Measurements from ENCODE around the gene DZANK1. TPM values are rescaled to one million over a fixed set of nuclear protein-coding genes. Genes with fewer than 3 reads are reported as not detected.
"Not testable (repeated sequence)": the region's sequence is repeated elsewhere in the genome, so short reads cannot be mapped to it uniquely, and the experiment has no call there.

Gene DZANK1
- total RNA-seq, 1 donor from 2014 or later, result 7.1 TPM

DNA sequence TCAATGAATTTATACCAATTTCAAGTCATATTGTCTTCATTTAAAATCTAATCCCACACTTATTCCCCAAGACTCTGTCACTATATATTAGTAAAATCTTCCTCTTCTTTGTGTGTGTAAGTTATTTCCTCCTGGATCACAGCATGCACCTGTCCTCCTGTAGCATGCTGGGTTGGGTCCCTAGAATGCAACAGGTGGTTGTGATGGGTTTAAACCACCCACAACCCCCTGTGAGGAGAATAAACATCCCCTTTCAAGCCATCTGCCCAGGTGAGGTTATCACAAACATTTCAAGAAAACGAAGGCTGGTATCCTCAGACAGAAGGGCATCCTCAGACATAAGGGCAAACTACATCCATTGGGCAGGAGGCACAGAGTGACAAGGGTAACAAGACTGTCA lies 26.4 kb downstream of the DZANK1 start:
- no peak for DNase-seq (ENCODE audit: low spot score)

DNA sequence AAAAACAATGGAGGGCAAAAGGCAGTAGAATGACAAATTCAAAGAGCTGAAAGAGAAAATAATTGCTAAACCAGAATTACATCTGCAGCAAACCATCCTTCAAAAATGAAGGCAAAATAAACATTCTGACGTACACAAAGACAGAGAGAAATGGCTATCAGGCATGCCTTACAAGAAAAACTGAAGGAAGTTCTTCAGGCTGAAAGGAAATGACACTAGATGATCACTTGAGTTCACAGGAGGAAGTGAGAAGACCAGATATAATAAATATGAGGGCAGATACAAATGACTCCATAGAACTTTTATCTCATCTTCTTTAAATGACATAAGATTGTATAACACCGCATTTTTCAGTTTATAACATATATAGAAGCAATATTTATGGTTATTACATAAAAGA lies 30.0 kb downstream of the DZANK1 start:
- no peak for DNase-seq (ENCODE audit: low spot score)

DNA sequence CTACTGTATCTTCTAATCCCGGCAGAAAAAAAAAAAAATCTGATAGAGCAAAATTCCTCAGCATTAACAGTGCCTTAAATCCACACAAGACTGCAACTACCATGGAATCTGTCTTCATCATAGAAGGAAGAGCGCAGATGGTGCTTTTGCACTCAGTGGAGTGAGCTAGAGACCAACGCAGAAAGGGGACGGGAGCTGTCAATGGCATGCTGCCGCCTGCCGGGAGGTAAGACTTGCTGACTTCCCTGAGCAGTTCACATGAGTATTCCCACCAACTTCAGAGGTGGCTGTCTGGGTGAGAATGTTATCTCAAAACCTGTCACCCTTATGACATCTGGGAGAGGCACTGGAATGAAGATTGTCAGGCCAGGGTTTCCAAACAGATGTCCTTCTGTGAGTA lies 35.6 kb downstream of the DZANK1 start:
- DNase-seq (ENCODE audit: low spot score), result no peak

DNA sequence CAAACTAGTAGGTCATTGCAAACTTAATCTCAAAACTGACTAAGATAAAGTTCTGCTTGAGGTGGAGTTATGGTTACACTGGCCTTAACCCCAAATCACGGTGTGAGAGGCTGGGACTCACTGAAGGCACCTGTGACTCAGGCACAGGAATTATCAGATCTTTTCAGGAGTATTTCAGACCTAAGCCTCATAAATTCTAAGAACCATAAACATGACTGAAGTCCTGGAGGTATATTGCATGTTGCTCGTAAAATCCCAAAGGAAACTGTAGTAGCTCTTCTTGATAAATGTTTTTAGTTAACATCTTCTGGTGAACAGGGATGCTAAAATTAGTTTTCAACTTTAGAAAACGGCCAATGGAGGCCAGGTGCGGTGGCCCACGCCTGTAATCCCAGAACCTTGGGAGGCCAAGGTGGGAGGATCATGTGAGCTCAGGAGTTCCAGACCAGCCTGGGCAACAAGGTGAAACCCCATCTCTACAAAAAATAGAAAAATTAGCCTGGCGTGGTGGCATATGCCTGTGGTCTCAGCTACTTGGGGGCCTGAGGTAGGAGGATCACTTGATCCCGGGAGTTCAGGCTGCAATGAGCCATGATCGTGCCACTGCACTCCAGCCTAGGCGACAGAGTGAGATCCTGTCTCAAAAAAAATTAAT lies 36.5 kb downstream of the DZANK1 start:
- no peak for DNase-seq (ENCODE audit: low spot score)

DNA sequence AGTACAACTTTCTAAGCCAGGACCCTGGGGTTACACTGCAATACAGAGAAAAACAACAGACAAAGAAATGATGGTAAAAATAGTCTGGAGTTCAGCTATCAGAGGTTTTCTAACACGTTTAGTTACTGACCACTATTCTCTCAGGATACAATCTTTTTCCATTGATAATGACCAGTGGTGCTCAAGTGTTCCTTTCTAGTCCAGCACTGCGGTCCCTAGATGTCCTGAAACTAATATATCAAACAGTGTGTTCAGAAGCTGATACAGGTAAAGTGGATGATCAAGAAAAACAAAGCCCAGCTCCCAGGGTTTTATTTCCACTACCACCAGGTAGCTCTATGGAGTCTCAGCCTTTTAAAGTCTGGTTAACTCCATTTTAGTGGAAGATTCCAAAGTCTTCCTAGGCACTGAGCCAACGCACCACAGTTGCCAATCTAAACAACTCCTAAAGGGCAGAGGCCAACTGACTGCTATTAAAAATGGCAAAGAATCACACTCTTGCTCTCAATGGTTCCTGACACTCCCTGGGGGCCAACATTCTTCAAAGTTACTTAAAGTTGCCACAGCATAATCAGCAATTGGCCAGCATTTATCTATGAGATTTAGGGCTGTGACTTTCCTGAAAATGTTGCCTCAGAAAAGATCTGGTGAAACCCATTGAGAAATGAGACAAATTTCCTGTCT lies 38.2 kb downstream of the DZANK1 start:
- DNase-seq (ENCODE audit: low spot score), result no peak

DNA sequence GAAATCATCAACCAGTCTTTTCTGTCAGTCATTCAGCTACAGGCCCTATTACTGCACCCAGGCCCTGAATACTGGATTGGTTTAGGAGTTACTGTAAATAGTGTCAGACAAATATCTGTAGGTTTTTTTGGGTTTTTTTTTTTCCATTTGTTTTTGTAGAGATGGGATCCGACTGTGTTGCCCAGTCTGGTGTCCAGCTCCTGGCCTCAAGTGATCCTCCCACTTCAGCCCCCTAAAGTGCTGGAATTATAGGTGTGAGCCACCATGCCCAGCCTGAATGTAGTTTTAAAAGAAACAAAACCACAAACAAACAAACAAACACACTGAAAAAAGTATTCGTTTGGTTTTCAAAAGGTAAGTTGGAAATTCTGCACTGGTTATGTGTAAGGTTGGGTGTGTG lies 39.6 kb downstream of the DZANK1 start:
- DNase-seq (ENCODE audit: low spot score), result no peak

DNA sequence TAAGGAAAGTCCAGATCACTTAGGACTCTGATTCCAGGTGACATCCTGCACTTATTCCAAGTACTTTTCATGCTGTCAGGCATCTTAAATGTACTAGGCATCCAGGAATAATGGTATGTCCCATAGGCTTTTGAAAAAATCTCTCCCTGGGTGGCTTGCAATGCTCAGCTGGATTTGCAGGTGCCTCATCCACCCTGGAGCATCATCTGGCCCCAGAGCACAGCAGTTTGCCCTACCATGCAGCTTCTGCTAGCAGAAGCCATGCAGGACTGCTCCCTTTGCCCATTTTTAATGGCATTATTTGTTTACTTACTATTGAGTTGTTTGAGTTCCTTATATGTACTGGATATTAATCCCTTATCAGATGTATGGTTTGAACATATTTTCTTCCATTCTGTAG lies 45.2 kb downstream of the DZANK1 start:
- no peak for DNase-seq (ENCODE audit: low spot score)

DNA sequence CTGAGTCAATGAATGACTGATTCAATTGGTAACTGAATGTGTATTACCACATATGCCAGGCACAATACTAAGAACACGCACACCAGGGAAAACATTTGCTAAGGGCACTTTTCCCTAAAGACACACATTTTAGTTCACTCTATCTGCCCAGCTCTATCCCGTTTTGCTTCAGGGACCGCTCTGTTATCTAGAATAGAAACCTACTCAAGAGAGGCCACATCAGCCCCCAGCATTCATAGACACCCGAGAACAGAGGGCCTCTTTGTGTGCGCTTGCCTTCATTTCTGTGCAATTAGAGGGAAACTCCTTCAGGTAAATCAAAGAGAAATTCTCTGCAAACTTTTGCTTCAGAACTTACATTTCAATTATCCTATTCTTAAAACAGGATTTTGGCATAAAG lies 50.3 kb downstream of the DZANK1 start:
- no peak for DNase-seq (ENCODE audit: low spot score)

DNA sequence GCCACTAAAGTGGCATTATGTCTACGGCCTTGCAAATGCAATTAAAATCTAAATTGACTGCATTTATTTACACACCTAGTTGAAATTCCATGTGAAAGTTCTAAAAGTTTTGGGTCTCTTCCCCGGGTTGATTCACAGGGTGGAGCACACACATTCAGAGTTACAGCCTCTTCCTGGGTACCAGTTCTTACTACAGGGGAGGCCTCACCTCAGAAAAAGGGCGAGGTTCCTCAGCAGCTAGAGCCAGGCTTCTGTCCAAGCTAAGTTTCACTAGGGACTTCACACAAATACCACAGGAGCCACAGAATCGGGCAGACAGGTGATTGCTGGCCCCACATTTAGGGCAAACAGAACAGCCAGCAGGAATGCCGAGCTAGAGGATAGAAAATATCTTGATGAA lies 52.7 kb downstream of the DZANK1 start:
- no peak for DNase-seq (ENCODE audit: low spot score)

DNA sequence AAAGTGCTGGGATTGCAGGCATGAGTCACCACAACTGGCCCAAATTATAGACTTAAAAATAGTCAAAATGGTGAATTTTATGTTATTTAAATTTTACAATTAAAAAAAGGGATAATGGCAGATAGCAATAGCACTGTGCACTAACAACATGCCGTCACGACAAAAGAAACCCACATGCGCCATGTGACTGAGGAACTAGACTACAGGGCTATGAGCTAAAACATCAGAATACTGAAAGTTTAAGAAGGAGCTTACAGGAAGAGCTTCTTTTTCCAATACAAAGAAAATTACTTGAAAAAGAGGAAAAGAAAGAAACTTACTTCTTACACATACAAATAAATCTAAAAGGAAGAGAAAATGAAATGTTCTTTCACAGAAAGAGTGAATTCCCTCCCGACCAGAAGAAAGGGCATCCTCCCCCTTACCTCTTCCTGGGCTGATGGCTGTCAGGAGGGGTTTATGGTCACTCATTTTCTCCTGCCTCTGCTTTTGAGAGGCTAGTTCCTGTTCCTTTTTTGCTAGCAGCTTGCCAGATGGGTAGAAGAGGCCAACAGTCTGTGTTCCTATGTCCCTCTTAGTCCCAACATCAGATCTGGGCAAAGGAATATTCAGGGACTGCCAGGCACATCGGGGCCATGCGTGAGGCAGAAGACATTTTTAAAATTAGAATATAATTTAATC lies 54.5 kb downstream of the DZANK1 start:
- no peak for DNase-seq (ENCODE audit: low spot score)

DNA sequence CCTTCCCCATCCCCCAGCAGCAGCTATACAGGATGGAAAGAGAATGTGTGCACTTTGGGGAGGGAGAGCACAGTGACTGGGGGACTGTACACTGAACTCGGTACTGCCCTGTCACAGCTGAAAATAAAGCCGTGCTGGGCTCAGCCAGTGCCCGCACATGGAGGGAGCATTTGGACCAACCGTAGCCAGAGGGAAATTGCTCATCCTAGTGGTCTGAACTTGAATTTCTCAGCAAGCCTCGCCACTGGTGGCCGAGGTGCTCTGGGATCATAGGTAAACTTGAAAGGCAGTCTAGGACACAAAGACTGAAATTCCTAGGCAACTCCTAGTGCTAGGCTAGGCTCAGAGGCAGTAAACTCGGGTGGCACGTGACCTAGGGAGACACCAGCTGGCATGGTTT lies 61.0 kb downstream of the DZANK1 start:
- no peak for DNase-seq (ENCODE audit: low spot score)

DNA sequence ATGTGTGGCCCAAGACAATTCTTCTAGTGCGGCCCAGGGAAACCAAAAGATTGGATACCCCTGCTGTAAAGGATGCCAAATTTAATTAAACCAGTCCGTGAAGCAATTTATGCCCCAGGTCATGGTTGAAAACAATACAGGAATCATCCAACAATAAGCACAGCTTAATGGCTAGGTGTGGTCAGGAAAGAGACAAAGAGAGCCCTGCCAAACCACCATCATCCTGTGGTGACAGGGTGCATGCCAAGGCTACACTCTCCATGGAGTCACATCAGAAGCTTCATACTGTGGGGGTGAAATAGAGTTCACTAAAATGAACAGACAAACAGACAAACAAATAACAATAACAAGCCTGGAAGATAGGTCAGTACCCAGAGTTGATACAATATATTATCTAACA lies 62.7 kb downstream of the DZANK1 start:
- DNase-seq (ENCODE audit: low spot score), result no peak

DNA sequence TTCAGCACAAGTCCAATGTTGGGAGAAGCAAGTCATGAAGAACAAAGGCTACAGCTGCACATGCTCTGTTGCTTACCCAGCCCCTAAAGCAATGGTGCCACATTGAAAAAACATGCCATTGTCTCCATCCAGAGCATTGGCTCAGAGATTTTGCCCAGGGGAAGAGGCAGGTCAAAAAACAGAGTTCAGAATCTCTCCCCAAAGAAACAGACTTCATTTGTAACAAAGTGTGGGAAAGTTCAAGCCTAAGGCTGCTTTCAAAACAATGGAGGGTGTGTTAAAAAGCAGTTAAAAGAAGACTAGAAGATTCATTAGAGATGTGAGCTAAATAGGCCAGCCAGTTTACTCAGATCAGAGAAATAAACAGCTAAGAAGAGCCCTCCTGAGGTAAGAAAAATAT lies 63.6 kb downstream of the DZANK1 start:
- DNase-seq (ENCODE audit: low spot score), result no peak

DNA sequence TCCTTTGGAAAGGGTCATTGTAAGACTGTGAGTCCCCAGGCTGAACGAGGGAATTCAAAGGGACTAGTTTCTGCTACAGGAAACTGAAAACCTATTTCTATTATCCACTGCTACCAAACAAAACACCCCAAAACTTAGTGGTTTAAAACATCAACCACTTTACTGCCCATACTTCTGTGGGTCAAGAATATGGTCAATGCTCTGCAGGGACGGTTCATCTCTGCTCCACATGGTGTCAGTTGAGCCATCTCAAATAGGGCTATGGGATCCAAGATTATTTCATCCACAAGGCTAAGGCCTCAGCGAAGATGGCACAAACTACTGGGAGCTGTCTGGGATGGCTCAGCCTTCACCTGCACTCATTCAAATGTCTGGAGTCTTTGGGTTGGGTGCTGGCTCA lies 65.5 kb downstream of the DZANK1 start:
- no peak for DNase-seq (ENCODE audit: low spot score)

DNA sequence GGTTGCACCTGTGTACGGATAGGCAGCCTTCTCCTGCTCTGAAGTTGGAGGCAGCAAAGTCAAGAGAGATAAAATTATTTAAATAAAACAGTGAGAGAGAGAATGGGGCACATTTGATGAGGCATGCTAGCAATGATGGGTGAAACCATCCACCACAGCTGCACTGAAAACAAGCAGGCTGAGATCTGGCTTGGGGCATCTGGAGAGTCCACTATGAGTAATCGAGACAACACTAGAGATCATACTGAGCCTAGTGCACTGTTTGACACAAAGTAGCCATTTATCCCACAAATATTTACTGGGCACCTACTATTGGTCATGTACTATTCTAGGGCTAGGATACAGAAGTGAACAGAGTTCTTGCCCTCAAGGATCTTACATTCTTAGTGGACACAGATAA lies 66.4 kb downstream of the DZANK1 start:
- DNase-seq (ENCODE audit: low spot score), result no peak

DNA sequence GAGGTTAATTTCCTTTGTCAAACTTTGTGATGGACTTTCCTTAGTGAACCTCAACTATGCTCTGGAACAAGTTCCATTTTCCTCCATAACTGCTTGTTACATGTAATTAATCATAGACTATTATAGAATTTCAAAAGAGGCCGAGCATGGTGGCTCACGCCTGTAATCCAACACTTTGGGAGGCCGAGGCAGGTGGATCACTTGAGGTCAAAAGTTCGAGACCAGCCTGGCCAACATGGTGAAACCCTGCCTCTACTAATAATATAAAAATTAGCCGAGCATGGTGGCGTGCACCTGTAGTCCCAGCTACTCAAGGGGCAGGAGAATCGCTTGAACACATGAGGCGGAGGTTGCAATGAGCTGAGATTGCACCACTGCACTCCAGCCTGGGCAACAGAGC lies 68.1 kb downstream of the DZANK1 start:
- not testable (repeated sequence) for DNase-seq (ENCODE audit: low spot score)

DNA sequence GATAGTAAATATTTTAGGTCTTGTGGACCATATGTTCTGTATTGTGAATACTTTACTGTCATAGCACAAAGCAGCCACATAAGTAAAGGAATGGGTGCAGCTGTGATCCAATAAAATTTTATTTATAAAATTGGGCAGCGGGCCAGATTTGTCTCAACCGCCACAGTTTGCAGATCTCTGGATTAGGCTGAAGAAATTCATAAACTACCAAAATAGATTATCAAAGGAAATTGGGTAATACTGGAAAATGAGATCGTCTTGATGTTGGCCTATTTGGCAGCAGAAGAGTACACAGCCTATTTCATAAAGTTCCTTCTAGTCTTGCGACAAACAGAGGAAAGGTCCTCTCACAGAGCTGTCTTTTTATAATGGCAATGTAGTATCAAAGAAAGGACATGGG lies 69.8 kb downstream of the DZANK1 start:
- no peak for DNase-seq (ENCODE audit: low spot score)

DNA sequence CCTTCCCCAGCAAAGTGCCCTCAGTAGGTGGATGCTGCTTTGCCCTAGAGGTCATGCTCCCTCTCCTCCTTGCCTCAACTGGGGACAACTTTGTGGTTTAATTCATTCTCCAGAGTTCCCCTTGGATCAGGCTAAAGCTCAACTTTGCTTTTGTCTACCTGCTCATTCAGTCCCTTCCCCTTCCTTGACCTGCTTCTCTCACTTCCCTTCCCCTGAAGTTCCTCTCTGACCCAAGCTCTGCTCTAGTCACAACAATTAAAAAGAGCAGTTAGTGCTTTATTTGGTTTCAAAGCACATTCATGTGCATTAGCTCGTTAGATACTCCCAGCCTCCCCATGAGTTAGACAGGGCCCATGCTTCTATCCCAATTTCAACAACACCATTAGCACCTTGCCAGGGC lies 71.3 kb downstream of the DZANK1 start:
- DNase-seq (ENCODE audit: low spot score), result no peak

DNA sequence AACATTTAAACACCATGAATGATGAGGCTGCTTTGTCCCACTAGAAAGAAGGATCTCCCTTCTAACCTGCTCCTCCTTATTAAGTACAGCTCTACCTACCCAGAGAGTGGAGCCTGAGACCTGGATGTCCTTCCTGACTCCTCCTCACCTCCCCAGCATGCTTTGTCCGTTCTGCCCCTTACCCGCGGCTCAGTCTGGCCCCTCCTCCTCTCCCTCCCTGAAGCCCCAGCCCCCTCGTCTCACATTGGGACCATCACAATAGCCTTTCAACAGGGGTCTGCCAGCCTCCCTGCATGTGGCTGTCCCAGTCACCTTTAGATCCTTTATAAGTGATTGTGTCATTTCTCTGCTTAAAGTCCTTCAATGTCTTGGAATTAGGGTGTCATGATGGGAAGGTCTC lies 72.5 kb downstream of the DZANK1 start:
- no peak for DNase-seq (ENCODE audit: low spot score)

DNA sequence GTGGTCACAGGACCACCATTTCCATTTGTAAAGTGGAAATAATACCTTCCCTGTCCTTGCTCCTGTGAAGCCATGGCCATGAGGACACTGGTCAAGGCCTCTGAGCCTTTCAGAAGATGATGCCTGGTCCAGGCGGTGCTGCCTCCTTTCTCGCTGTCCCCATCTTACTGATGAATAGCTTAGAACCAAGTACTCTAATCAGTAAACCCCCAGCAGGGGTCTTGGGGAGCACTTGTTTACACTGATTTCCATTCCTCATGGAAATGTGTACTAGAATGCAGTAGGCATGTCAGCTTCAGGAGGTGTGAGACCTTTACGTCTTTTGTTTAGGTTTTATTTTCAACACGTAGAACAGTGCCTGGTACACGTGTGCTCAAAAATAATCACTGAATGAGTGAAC lies 75.1 kb downstream of the DZANK1 start:
- DNase-seq (ENCODE audit: low spot score), result no peak

DNA sequence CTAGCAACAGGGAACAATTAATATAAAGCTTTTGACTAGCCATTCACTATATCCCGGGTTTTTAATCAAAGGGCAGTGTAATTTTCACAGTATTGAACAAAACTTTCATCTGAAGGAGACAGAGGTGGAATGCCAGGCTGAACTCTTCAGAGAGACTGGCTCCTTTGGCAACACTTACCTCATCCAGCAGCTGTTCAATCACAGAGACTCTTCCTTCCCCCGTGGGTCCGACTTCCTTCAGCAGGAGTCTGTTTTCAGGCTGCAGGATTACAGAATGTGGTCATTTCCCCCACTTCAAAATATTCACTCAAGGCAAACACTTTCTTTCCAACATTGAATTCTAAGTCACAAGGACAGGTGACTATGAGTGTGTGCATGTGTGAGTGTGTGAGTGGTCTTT lies 76.6 kb downstream of the DZANK1 start:
- no peak for DNase-seq (ENCODE audit: low spot score)

DNA sequence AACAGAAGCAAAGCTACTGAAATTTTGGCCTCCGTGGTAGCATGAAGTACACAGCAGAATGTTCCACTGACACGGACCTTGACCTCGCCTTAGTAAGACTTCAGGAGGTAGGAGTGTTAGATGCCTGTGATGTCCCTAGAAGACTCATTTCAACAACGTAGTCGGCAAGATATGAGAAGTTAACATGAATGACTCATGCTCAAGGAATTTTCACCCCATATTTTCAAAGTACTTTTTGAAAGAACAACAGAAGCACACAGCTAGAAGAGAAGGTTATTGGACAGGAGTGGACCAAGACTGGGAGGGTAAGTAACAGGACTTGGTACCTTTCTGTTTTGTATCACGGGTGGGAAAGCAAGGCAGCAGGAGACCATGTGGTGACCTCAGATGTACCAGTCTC lies 78.0 kb downstream of the DZANK1 start:
- no peak for DNase-seq (ENCODE audit: low spot score)

DNA sequence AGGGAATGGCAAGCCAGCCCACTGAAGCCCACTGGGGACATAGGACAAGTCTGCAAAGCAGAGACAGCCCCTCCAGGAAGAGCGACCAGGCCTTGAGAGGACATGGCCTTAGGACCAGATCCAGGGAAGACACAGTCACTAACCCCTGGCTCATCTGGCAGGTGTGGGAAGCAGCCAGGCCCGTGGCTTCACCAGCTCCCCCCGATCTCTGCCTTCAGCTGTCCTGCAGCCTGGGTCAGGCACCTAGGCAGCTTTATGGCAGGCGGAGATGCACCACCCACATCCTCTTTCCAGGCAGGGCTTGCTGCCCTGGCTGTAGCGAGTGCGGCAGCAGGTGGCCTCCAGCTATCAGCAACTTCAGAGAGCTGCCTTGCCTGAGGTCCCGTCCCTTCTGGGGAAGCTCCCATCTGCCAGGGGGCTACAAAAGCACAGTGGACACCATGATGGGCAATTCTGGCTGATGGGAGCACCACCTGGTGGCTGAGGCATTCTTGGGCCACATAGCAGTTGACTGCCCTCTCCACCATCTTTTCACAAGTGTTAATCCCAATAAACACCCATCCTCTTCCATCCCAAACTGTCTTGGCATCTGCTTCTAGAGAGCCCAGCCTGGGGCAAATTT lies 85.8 kb downstream of the DZANK1 start:
- DNase-seq (ENCODE audit: low spot score), result no peak
